ENCODE measurements around the gene C4orf36. TPM values are rescaled to one million over a fixed set of nuclear protein-coding genes. Genes with fewer than 3 reads are reported as not detected.

Gene C4orf36
- total and polyA plus RNA-seq, 2 of the 8 experiments (the other 6 are each of a cell fraction or from before 2014, with no cell fraction given): 1.2 to 1.5 TPM

DNA sequence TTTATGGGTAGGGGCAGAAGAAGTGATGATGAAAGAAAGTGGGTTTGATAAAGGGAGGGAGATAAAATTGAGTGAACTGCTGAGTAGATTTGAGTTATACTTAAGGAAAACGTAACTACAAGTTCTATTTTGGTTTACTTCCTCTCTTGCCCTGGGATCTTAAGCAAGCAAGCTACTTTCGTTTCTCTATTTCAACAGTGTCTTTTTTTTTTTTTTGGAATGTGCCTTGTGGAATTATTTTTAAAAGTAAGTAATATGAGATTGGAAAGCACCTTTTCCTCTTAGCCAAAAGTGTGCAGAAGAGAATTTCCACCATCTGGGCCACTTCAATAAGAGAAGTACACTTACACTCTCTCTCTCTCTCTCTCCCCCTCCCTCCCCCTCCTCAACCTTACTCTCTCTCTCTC is 16.0 kb upstream of the C4orf36 start:
- no peak overlapping the region for H3K56ac ChIP-seq (replicated peaks; ENCODE audit: insufficient read length, low read depth, low read length)
- CTCF ChIA-PET (ENCODE audit: partially characterized antibody): interaction anchor here (1.1 kb wide), 1 partner anchor 12 kb away, joined by 3 read pairs; no protein-coding TSS in a partner anchor
- no peaks in the 10 kb centered on the region for H3K79me1 ChIP-seq (ENCODE audit: low read depth, low read length)
- no peaks in the 10 kb centered on the region for H3K79me2 ChIP-seq (ENCODE audit: control insufficient read depth in 1 of 2, insufficient read depth in 2 of 2, low read length in 2 of 2)
- no peak overlapping the region for H3K9ac ChIP-seq (replicated peaks in 1 of 4; ENCODE audit: extremely low read depth in 1 of 4, low read depth in 3 of 4, low read length in 3 of 4)
- no peak overlapping the region for H3K4me3 ChIP-seq (ENCODE audit: extremely low read depth in 1 of 4, insufficient read depth in 2 of 4, low read depth in 3 of 4, low read length in 4 of 4)
- H2BK15ac ChIP-seq (ENCODE audit: low read length): no peak overlapping the region
- H3K4ac ChIP-seq (replicated peaks; ENCODE audit: insufficient read length, low read depth, low read length): no peak overlapping the region
- H2BK20ac ChIP-seq (ENCODE audit: low read length): no peak overlapping the region
- H2BK5ac ChIP-seq (ENCODE audit: low read depth, low read length): no peak overlapping the region
- H3K4me2 ChIP-seq (ENCODE audit: insufficient read depth in 1 of 2, low read depth in 2 of 2, low read length in 2 of 2): no peak overlapping the region
- no peaks in the 10 kb centered on the region for H3K23me2 ChIP-seq (ENCODE audit: low read depth, low read length)
- H3K18ac ChIP-seq (ENCODE audit: extremely low read depth, low read length): no peak overlapping the region
- H3K9me3 ChIP-seq (ENCODE audit: insufficient read depth in 2 of 2, low read depth in 1 of 2, low read length in 1 of 2): no peaks in the 10 kb centered on the region
- H2BK120ac ChIP-seq (replicated peaks; ENCODE audit: low read depth, low read length): no peak overlapping the region
- no peak for FAIRE-seq
- H4K91ac ChIP-seq (replicated peaks; ENCODE audit: insufficient read length, low read length): no peak overlapping the region
- no peak overlapping the region for H3K14ac ChIP-seq (ENCODE audit: insufficient read length)
- 0 out of 2 replicates have a peak, but pooled peaks have one; percentile 38 for TF ChIP-seq EGR1 (IDR thresholded peaks at IDR 0.05; ENCODE audit: borderline replicate concordance, low read depth, low read length)
- no peak for TF ChIP-seq KDM1A (IDR thresholded peaks at IDR 0.05; ENCODE audit: borderline replicate concordance, low read length)
- no peak for TF ChIP-seq JUND (IDR thresholded peaks at IDR 0.05; ENCODE audit: low read length)
- H3K36me3 ChIP-seq (ENCODE audit: control insufficient read depth in 2 of 4, insufficient read depth in 4 of 4, low read length in 3 of 4): no peaks in the 10 kb centered on the region
- no peak for DNase-seq (ENCODE audit: low read depth in 1 of 2, low spot score in 2 of 2)
- no peak overlapping the region for H2AFZ ChIP-seq (ENCODE audit: low read length)
- H4K8ac ChIP-seq (ENCODE audit: extremely low read depth, insufficient read depth, low read length): no peak overlapping the region
- no peak overlapping the region for H3K23ac ChIP-seq (ENCODE audit: insufficient read length)
- POLR2A ChIA-PET (ENCODE audit: partially characterized antibody): interaction anchor here (0.6 to 1.7 kb wide), 5 partner anchors 11 to 760 kb away, joined by 3 to 4 read pairs (median 3); no protein-coding TSS in a partner anchor
- no peaks in the 10 kb centered on the region; a peak in 1 of 7 replicates for H3K27me3 ChIP-seq (replicated peaks in 1 of 4; ENCODE audit: control insufficient read depth in 3 of 4, extremely low read depth in 1 of 4, insufficient read depth in 3 of 4, low read length in 3 of 4)
- H3K4me1 ChIP-seq (replicated peaks in 1 of 4; ENCODE audit: control insufficient read depth in 3 of 4, insufficient read depth in 4 of 4, low read length in 3 of 4): 0 out of 7 replicates have a peak, but pooled peaks cover 0 to 2% (median 0%) of the 10 kb centered on the region in 4 experiments
- no peak overlapping the region for H3K27ac ChIP-seq (ENCODE audit: low read depth, low read length)
- H2AK5ac ChIP-seq (ENCODE audit: low read depth, low read length): no peak overlapping the region
- no peak overlapping the region for H2BK12ac ChIP-seq (ENCODE audit: low read depth, low read length)
- no peak overlapping the region for H4K5ac ChIP-seq (ENCODE audit: insufficient read length, low read depth, low read length)
- 72 to 100% methylated on average over 1 to 2 of the region's 2 CpGs for WGBS, 2 experiments (ENCODE audit: extremely low coverage in 1 of 2, insufficient coverage in 1 of 2, insufficient read length in 1 of 2, insufficient replicate concordance in 2 of 2, low coverage in 1 of 2, low lambda C conversion rate in 2 of 2, missing lambda C conversion rate in 1 of 2)
- no peaks in the 10 kb centered on the region for H4K20me1 ChIP-seq (replicated peaks in 1 of 2; ENCODE audit: control insufficient read depth in 1 of 2, insufficient read depth in 2 of 2, low read length in 2 of 2)

Measured in H1 (cell line).